Measurements from ENCODE around the gene CUX1. TPM values are rescaled to one million over a fixed set of nuclear protein-coding genes. Genes with fewer than 3 reads are reported as not detected.
"Not testable (repeated sequence)": the region's sequence is repeated elsewhere in the genome, so short reads cannot be mapped to it uniquely, and the experiment has no call there.

CUX1 gene
- total RNA-seq, 3 donors from 2014 or later = 85.2 to 167 (median 120) TPM

DNA sequence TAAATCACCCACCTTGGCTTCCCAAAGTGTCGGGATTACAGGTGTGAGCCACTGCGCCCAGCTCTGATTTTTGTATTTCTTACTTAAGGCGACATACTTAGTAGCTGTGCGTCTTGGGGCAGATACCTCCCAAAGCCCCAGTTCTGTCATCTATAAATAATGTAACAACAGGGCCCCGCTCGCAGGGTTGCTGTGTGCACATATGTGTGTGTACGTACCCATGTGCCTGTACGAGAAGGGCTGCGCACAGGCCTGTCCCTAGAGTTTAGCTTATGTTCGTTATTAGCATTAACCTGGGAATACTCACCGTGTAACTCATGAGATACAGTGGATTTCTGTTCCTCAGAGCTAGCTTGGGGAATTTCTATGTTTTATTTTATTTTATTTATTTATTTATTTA lies 103.6 kb downstream of the CUX1 start:
- no peaks in the 10 kb centered on the region for H3K4me1 ChIP-seq (ENCODE audit: low read depth)

DNA sequence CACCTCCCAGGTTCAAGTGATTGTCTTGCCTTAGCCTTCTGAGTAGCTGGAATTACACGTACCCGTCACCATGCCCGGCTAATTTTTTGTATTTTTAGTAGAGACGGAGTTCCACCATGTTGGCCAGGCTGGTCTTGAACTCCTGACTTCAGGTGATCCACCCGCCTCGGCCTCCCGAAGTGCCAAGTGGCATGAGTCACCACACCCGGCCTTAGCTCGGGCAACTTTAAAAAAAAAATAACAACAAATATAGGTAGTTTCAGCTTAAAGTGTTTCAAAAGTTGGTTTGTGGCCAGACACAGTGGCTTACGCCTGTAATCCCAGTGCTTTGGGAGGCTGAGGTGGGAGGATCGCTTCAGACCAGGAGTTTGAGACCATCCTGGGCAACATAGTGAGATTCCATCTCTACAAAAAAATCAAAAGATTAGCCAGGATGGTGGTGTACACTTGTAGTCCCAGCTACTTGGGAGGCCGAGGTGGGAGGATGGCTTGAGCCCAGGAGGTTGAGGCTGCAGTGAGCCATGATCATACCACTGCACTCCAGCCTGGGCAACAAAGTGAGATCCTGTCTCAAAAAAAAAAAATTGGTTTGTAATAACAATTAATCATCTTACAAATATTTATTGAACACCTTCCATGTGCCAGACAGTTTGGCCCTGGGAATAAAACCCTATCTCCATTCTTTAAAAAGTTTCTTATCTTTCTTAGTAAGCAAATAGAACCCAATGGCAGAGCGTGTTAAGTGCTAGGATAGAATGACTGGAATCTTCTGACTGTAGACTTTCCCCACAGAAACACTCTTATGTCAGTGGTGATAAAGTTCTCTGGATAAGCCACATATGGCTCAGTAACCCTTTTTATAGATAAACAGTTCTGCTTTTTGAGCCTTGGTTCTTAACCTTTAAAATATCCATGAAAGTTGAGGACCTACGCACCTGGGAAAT lies 104.4 kb downstream of the CUX1 start:
- H3K4me1 ChIP-seq (ENCODE audit: low read depth); ATAC-seq; H3K36me3 ChIP-seq (ENCODE audit: low read depth); H3K9me3 ChIP-seq; intact Hi-C loops (cut with DNase I, micrococcal nuclease); H3K4me3 ChIP-seq: not testable (repeated sequence)
- DNase-seq = peak in 2 of 3 donors; percentile 3 to 15

More for the DNA sequence above, 103.6 kb downstream of the CUX1 start:
- no peaks in the 10 kb centered on the region for H3K9me3 ChIP-seq
- TF ChIP-seq, protein P1, sequence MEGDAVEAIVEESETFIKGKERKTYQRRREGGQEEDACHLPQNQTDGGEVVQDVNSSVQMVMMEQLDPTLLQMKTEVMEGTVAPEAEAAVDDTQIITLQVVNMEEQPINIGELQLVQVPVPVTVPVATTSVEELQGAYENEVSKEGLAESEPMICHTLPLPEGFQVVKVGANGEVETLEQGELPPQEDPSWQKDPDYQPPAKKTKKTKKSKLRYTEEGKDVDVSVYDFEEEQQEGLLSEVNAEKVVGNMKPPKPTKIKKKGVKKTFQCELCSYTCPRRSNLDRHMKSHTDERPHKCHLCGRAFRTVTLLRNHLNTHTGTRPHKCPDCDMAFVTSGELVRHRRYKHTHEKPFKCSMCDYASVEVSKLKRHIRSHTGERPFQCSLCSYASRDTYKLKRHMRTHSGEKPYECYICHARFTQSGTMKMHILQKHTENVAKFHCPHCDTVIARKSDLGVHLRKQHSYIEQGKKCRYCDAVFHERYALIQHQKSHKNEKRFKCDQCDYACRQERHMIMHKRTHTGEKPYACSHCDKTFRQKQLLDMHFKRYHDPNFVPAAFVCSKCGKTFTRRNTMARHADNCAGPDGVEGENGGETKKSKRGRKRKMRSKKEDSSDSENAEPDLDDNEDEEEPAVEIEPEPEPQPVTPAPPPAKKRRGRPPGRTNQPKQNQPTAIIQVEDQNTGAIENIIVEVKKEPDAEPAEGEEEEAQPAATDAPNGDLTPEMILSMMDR (IDR thresholded peaks at IDR 0.05) = no peak
- DNase-seq = no peak
- H3K4me3 ChIP-seq = no peak overlapping the region
- H3K36me3 ChIP-seq (ENCODE audit: low read depth) = no peaks in the 10 kb centered on the region
- ATAC-seq = no peak
- intact Hi-C loops (cut with DNase I, micrococcal nuclease) = no loop called here

DNA sequence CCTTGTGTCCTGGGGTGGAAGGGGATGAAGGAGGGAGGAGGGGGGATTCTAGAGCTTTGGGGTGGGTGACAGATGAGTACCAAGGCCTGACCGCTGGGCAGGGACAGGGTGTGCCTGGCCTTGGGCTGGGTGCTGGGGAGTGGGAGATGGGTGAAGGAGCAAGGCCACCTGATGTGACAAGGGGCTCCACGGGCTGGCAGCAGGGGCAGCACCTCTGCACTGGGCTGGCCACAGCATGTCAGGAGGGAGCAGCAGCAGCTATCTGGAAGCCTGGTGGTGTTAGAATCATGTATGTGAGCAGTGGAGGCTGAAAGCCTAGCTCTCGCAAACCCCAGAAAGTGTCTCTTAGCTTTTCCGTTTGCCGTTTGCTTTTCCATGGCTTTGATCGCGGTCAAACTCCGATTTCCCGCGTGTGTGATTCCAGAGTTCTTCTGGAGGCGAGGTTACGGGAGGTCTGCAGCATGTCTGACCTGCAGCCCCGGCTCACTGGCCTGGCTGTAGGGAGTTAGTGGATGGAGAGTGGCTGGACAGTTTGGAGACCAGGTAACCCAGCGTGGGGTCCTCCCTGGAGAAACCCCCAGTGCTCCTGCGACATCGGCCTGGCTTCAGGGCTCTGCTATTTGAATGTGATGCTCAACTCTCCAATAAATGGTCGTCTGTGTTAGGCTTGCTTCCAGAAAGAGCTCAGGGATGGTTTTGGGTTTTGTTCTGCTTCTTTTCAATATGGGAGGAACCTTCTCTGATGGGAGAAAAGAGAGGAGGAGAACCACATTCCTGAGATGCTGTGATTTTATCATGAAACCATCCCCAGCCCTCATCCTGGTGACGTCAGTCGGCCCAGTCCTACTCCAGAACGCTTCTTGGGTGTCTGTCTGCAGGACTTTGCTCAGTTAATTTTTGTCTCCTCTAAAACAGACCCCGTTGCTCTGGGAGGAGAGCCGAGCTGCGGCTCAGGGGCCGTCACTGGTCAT lies 105.5 kb downstream of the CUX1 start:
- Histone ChIP-seq H3K4me1 (ENCODE audit: low read depth) (no peaks in the 10 kb centered on the region), H3K4me3 (no peak overlapping the region), H3K36me3 (ENCODE audit: low read depth) (no peaks in the 10 kb centered on the region), H3K9me3 (no peaks in the 10 kb centered on the region)
- TF ChIP-seq, protein P1 (IDR thresholded peaks at IDR 0.05) = no peak
- DNase-seq (peak in 1 of 3 donors; percentile 22), ATAC-seq (no peak)
- intact Hi-C loops (cut with DNase I, micrococcal nuclease) = no loop called here

DNA sequence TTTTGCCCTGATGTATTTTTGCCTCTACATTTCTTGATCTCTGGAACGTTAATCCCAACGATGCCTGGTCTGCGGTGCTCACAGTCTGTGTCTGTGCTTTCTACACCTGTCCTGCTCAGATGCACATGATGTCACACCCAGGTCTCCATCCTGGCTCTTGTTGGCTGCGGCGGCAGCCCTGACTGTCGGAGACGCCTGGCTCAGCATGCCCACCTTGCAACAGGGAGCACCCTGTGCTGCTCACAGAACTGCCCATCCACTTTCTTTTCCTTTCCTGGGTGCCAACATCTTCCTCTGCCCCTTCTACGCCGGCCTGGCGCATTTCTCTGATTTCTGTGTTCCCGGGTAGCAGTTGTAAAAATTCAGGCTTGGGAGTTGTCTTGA lies 106.2 kb downstream of the CUX1 start:
- intact Hi-C loops (cut with DNase I, micrococcal nuclease) = no loop called here
- Histone ChIP-seq H3K4me1 (ENCODE audit: low read depth) (no peaks in the 10 kb centered on the region), H3K36me3 (ENCODE audit: low read depth) (no peaks in the 10 kb centered on the region), H3K9me3 (no peaks in the 10 kb centered on the region), H3K4me3 (no peak overlapping the region)
- TF ChIP-seq, protein P1 (IDR thresholded peaks at IDR 0.05) = no peak
- ATAC-seq (no peak), DNase-seq (peak in 1 of 3 donors; percentile 10)

DNA sequence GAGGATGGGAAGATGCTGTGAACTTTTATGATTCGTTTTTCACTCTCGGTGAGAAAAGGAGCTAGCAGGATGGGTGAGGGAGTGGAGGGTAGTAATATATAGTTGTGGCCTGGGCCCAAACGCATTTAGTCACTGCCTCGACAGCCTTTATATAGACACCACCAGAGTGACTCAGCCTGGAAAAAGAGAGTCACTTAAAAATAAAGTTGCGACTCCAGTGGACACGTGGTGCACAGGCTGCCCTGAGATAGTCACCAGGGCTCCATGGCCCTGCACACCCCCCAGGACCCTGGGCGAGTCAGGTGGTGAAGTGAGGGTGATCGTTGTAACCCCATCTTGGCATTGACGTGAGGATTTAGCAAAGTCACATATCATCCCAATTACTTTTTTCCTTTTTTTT lies 106.7 kb downstream of the CUX1 start:
- no peaks in the 10 kb centered on the region for H3K9me3 ChIP-seq
- no peak overlapping the region for H3K4me3 ChIP-seq
- TF ChIP-seq, protein P1 (IDR thresholded peaks at IDR 0.05) = no peak
- ATAC-seq = peak; percentile 14
- intact Hi-C loops (cut with DNase I, micrococcal nuclease) = no loop called here
- H3K4me1 ChIP-seq (ENCODE audit: low read depth) = no peaks in the 10 kb centered on the region
- no peaks in the 10 kb centered on the region for H3K36me3 ChIP-seq (ENCODE audit: low read depth)
- DNase-seq = peak in 1 of 3 donors; percentile 7

Data from mucosa of descending colon (tissue), 3 donors.